ENCODE results near the gene ZNF236. TPM values are rescaled to one million over a fixed set of nuclear protein-coding genes. Genes with fewer than 3 reads are reported as not detected.

ZNF236 gene
- total RNA-seq, 1 donor from 2014 or later, result 32.5 TPM

- Mint-ChIP-seq H3K27ac (no peak overlapping the region), H3K36me3 (ENCODE audit: insufficient read depth) (peaks cover 11% of the 10 kb centered on the region), H3K9me3 (ENCODE audit: low read depth) (no peaks in the 10 kb centered on the region), H3K4me1 (ENCODE audit: low read depth) (peaks cover 1% of the 10 kb centered on the region), H3K27me3 (no peaks in the 10 kb centered on the region), H3K4me3 (ENCODE audit: low read depth) (no peak overlapping the region)
- peak; percentile 78 for TF ChIP-seq CTCF (IDR thresholded peaks at IDR 0.05; ENCODE audit: unreplicated experiment)
- peak; percentile 33 for DNase-seq (ENCODE audit: low spot score, unreplicated experiment)
Measured at GRCh38 chr18:76875390-76876325, 53.3 kb downstream of the ZNF236 start.

DNA sequence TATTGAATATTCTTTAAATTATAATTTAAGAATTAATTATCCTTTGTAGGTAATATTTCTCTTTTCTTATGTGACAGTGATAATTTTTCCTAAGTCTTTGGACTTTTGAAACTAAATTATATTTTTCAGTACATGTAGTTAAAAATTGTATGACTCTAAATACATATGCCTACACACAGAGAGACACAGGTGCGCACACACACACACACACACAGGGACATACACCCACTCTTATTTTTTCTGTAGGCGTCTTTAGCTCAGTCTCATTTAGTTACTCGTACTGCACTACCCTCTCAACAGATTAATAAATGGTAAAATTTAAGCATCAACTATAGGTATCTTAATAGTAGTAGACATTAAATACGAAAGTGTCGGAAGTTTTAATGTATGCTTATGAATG is 56.1 kb downstream of the ZNF236 start:
- Mint-ChIP-seq H3K36me3 (ENCODE audit: insufficient read depth) (peaks cover 24% of the 10 kb centered on the region), H3K27me3 (no peaks in the 10 kb centered on the region), H3K4me1 (ENCODE audit: low read depth) (peaks cover 1% of the 10 kb centered on the region), H3K9me3 (ENCODE audit: low read depth) (no peaks in the 10 kb centered on the region), H3K27ac (no peak overlapping the region), H3K4me3 (ENCODE audit: low read depth) (no peak overlapping the region)
- TF ChIP-seq CTCF (IDR thresholded peaks at IDR 0.05; ENCODE audit: unreplicated experiment), result no peak
- no peak for DNase-seq (ENCODE audit: low spot score, unreplicated experiment)

DNA sequence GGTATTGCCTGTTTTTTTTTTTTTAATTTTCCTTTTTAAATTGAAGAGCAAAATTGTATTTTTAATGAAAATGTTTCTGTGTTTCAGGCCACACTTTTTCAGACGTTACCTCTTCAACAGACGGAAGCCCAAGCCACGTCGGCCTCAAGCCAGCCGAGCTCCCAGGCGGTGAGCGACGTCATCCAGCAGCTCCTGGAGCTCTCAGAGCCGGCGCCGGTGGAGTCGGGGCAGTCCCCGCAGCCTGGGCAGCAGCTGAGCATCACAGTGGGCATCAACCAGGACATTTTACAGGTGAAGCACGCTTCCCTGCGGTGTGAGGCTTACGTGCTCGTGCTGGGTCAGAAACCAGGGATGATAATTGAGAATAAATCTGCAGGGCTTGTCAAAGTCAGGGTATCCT is 57.7 kb downstream of the ZNF236 start:
- TF ChIP-seq CTCF (IDR thresholded peaks at IDR 0.05; ENCODE audit: unreplicated experiment), result no peak
- peaks cover 1% of the 10 kb centered on the region for H3K4me1 Mint-ChIP-seq (ENCODE audit: low read depth)
- H3K9me3 Mint-ChIP-seq (ENCODE audit: low read depth), result no peaks in the 10 kb centered on the region
- H3K4me3 Mint-ChIP-seq (ENCODE audit: low read depth), result no peak overlapping the region
- peaks cover 23% of the 10 kb centered on the region for H3K36me3 Mint-ChIP-seq (ENCODE audit: insufficient read depth)
- no peaks in the 10 kb centered on the region for H3K27me3 Mint-ChIP-seq
- DNase-seq (ENCODE audit: low spot score, unreplicated experiment), result no peak
- no peak overlapping the region for H3K27ac Mint-ChIP-seq

DNA sequence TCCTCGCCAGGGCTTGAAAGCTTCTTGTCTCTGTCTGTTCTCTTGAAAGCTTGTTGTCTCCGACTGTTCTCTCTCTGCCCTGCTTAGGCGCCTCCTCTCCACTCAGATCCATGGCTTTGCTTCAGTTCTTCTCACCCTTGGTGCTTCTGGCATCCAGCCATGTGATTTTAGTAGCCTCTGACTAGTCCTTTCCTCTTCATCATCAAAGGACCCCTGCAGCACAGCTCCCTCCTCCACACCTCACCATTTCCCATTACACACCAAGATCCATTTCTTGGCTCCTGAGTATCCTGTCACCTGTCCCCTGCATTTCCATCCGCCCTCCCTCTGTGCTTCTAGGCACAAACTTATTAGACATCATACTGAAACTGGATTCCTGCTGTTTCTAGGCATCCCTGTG is 59.4 kb downstream of the ZNF236 start:
- H3K4me1 Mint-ChIP-seq (ENCODE audit: low read depth), result no peaks in the 10 kb centered on the region
- H3K36me3 Mint-ChIP-seq (ENCODE audit: insufficient read depth), result peaks cover 25% of the 10 kb centered on the region

DNA sequence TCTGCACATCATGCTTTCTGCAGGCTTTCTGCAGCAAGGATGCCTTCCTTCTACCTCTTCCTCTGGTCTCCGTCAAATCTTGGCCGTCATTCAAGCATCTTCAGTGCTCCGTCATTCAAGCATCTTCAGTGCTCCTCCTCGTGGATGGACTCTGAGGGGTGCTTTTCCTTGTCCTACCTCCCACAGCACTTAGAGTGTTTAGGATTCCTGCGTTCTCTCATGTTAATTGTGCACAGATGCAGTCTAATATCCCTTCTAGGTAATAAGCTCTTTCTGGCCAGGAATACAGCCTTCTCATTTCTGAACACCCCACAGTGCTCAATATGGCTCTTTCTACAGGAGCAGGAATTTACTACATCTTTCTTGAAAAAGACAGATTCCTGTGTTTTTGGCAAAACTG is 59.8 kb downstream of the ZNF236 start:
- Mint-ChIP-seq H3K36me3 (ENCODE audit: insufficient read depth) (peaks cover 26% of the 10 kb centered on the region), H3K27ac (no peak overlapping the region), H3K9me3 (ENCODE audit: low read depth) (no peaks in the 10 kb centered on the region), H3K27me3 (no peaks in the 10 kb centered on the region), H3K4me1 (ENCODE audit: low read depth) (no peaks in the 10 kb centered on the region), H3K4me3 (ENCODE audit: low read depth) (no peak overlapping the region)
- TF ChIP-seq CTCF (IDR thresholded peaks at IDR 0.05; ENCODE audit: unreplicated experiment), result no peak
- DNase-seq (ENCODE audit: low spot score, unreplicated experiment), result no peak

More for the DNA sequence above, 59.4 kb downstream of the ZNF236 start:
- H3K9me3 Mint-ChIP-seq (ENCODE audit: low read depth), result no peaks in the 10 kb centered on the region
- DNase-seq (ENCODE audit: low spot score, unreplicated experiment), result no peak
- H3K27ac Mint-ChIP-seq, result no peak overlapping the region
- H3K27me3 Mint-ChIP-seq, result no peaks in the 10 kb centered on the region
- TF ChIP-seq CTCF (IDR thresholded peaks at IDR 0.05; ENCODE audit: unreplicated experiment), result no peak
- no peak overlapping the region for H3K4me3 Mint-ChIP-seq (ENCODE audit: low read depth)

Data from progenitor cell of endocrine pancreas (in vitro differentiated cells).